Muscle of leg (tissue), 11 donors: Measurements from ENCODE around the gene GPD2. TPM values are rescaled to one million over a fixed set of nuclear protein-coding genes. Genes with fewer than 3 reads are reported as not detected.

Experiments
- DNase-seq: peaks from one replicate; pipeline ENCODE4 v3.0.0; 2013
- H3K27ac ChIP-seq: one replicate; pipeline ENCODE4 v1.5.1; 2013; ENCODE audit warnings: mild to moderate bottlenecking, low read length, control low read depth
- H3K27me3 ChIP-seq: one replicate; pipeline ENCODE4 v1.6.1; 2013; ENCODE audit warnings: low read length; ENCODE audit not compliant: control insufficient read depth, insufficient read depth
- H3K36me3 ChIP-seq: one replicate; pipeline ENCODE4 v1.6.1; 2013; ENCODE audit warnings: low read length; ENCODE audit not compliant: control insufficient read depth, insufficient read depth
- H3K4me1 ChIP-seq: one replicate; pipeline ENCODE4 v1.6.1; 2013; ENCODE audit warnings: low read length; ENCODE audit not compliant: control insufficient read depth, insufficient read depth
- H3K4me3 ChIP-seq: one replicate; pipeline ENCODE4 v1.5.1; 2013; ENCODE audit warnings: low read length, control low read depth
- H3K9me3 ChIP-seq: replicated peaks from 2 replicates; pipeline ENCODE4 v1.6.1; 2013; ENCODE audit warnings: low read depth, low read length; ENCODE audit not compliant: control insufficient read depth
- WGBS: methylation state at CpG from one replicate; pipeline ENCODE4 v1.1.5; 2013; ENCODE audit warnings: missing lambda C conversion rate; ENCODE audit not compliant: insufficient coverage; 5-methylcytosine and 5-hydroxymethylcytosine counted together
- polyA plus RNA-seq, 8 donors: library from polyadenylated mRNA; unstranded; fragments of 120-200 nt; gene quantifications; one replicate each; pipeline versions ENCODE4 v1.2.1 to v1.2.3, GENCODE V29; 2013; ENCODE audit warnings: inconsistent platforms in 1 of 8, low replicate concordance in 1 of 8; ENCODE audit not compliant: insufficient read length in 8 of 8, insufficient read depth in 1 of 8
- total RNA-seq: library from RNA; stranded (reverse); fragments of 120-200 nt; gene quantifications from one replicate; pipeline ENCODE4 v1.2.4, GENCODE V29; 2013

The GPD2 gene
- total and polyA plus RNA-seq, 9 donors: 8.0 to 20.7 (median 11.2) TPM

DNA sequence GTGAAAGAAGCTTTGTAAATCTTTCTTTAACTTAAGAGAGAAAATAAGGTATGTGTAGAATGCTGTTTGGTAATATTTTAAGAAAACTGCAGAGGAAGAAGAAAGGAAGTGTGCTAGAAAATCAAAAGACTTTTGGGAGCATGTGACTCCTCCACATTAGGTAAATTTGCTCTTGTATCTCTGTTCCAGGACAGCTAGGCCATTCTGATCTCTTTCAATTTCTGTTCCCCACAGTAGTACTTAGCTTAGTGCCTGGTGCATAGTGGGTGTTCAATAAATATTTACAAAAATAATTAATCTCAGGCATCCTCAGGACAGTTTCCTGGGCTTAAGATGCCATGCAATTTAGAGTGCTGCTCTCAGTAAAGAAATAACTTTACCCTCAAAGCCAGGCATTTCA lies 105.0 kb downstream of the GPD2 start:
- H3K27ac ChIP-seq: no peak overlapping the region
- DNase-seq: no peak

DNA sequence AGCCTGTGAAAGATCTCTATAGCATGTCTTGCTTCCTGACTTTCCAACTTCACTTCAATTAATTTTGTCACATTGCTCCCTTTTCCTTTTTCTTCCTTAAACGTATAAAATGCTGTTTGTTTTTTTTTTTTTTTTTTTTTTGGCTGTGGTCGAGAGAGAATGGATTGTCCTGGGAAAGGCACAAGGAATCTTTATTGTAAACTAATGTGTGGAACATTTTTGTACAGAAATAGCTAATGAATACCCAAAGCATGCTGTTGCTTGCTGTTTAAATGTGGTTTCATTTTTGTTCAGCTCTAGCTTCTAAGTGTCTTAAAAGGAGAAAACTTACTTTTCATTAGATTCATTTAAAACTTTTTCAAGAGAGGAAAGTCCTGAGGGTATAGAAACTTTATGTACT lies 105.5 kb downstream of the GPD2 start:
- WGBS: no CpG with 5 or more reads among the region's 2 CpGs
- Histone ChIP-seq H3K27ac (no peak overlapping the region), H3K4me3 (no peak overlapping the region), H3K27me3 (no peaks in the 10 kb centered on the region), H3K9me3 (no peaks in the 10 kb centered on the region), H3K36me3 (no peaks in the 10 kb centered on the region), H3K4me1 (no peaks in the 10 kb centered on the region)
- no peak for DNase-seq

More for the DNA sequence above, 105.0 kb downstream of the GPD2 start:
- Histone ChIP-seq H3K27me3 (no peaks in the 10 kb centered on the region), H3K4me1 (no peaks in the 10 kb centered on the region), H3K4me3 (no peak overlapping the region), H3K9me3 (no peaks in the 10 kb centered on the region), H3K36me3 (no peaks in the 10 kb centered on the region)

DNA sequence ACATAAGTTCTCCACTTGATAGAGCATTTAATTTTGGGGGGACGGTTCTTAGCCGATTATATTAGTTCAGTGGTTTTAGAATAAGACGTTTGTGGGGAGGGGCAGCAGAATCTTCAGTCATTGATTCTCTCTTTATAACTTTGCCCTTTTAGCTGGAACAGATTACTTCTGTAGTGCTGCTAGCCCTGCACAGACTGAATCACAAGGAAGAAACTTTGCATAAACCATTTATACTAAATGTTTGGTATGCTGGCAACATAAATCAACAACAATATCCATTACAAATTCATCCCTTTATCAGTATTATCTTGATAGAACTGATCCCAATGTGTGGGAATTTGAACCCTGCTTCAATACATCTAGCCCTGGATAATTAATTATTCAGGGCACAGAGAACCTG lies 112.2 kb downstream of the GPD2 start:
- Histone ChIP-seq H3K4me3 (no peak overlapping the region), H3K9me3 (no peaks in the 10 kb centered on the region), H3K4me1 (no peaks in the 10 kb centered on the region), H3K36me3 (no peaks in the 10 kb centered on the region), H3K27me3 (no peaks in the 10 kb centered on the region), H3K27ac (no peak overlapping the region)
- no CpG with 5 or more reads among the region's 3 CpGs for WGBS
- DNase-seq: no peak

DNA sequence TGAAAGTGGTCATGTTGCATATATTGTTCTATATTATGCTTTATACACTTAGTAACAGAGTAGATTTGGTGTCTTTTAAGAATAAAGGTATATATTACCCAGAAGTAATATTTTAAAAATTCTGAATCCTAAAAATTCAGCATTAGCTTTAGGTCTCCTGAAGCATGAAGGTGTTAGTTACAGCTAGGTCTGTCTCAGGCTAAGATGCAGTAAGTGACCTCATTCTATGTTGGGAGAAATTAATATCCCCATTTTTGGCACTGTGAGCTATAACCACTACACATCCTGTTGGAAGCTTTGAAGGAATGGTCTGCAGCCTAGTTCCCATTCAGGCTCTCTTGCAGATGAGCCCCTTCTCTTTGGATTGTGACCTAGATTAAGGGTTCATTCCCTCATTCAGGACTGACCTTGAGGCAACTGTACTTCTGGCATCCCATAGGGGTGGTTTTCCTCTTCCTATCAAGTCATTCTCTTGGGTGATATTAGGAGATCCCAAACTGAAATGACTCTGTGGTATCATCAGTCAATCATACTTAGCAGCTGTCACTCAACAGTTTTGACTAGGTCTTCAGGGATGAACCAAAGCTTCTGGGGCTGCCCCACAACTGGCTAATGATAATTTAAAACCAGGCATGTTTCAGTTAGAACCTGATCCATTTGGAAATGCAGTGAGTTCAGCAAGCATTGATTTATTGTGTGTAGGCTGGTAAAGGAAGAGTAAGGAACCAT lies 117.7 kb downstream of the GPD2 start:
- Histone ChIP-seq H3K27ac (no peak overlapping the region), H3K27me3 (no peaks in the 10 kb centered on the region), H3K4me1 (no peaks in the 10 kb centered on the region), H3K4me3 (no peak overlapping the region), H3K36me3 (peaks cover 5% of the 10 kb centered on the region), H3K9me3 (no peaks in the 10 kb centered on the region)
- no peak for DNase-seq

DNA sequence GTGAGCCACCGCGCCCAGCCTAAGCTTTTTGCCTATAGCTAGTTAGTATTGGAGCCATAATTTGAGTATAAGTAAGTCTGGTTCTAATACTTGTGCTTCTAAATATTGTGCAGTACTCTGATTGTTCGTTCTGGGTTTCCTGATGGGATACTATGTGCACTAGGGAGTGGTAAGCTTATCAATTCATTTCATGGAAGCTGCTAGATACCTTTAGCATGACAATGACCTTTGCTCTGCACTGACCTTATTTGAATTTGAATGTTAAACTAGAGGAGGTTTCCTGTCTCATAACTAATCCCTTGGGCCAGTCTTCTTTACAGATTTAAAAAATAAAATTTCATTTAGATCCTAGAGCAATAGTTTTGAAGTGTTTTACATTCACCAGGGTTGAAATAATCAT lies 125.1 kb downstream of the GPD2 start:
- no peak overlapping the region for H3K4me3 ChIP-seq
- H3K4me1 ChIP-seq: peaks cover 2% of the 10 kb centered on the region
- no peak for DNase-seq
- H3K27ac ChIP-seq: no peak overlapping the region
- no peaks in the 10 kb centered on the region for H3K27me3 ChIP-seq
- WGBS: no CpG with 5 or more reads among the region's 3 CpGs
- H3K9me3 ChIP-seq: no peaks in the 10 kb centered on the region
- H3K36me3 ChIP-seq: peaks cover 5% of the 10 kb centered on the region

DNA sequence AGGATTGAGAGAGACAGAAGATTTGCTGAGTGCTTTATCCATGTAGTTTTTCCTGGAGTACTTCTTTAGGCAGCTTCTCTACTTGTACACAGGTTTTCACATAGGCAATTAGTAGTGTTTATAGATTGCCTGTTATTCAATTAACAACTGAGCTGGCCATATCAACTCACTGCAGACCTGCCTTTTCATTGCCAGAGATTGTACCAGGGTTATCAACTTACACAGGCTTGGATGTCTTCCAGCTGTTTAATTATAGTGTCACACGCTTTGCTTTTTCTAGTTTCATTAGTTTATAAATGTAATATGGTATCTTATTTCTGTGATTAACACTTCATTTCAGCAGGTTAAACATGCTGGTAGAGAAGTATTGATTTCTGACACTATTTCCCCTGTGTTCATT lies 125.9 kb downstream of the GPD2 start:
- no CpG with 5 or more reads among the region's 1 CpG for WGBS
- DNase-seq: no peak

DNA sequence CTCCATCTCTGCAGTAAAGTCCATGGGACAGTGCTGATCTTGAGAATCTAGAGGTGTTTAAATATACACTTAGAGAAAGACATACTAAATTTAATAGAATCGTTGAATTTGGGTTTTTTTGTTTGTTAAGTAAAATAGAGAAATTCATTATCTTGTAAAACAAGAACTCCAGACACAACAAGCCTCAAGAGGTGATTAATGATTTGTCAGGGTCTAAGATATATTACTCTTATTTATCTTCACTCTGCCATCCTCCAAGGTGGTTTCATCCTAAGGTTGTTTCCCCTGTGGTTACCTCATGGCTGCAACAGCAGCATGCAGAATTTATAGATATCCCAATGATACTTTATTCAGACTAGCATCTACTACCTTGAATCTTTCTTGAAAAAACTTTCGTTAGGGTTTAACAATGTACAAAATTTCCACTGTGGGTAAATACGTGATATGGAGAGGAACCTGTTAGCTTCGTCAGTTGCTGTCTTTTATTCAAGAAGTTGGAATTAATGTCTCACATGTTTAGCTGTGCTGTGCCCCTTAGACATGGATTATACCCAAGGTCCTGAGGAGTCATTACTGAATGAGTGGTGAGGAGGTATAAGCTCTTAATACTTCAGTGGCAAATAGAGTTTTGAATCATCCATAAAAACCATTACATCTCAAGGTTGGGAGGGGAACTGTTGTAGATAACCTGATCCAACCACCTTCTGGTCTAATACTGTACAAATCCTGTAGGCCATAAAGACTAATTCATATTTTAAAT lies 128.0 kb downstream of the GPD2 start:
- WGBS: no CpG with 5 or more reads among the region's 4 CpGs
- no peak overlapping the region for H3K27ac ChIP-seq

More for the DNA sequence above, 125.9 kb downstream of the GPD2 start:
- H3K27ac ChIP-seq: no peak overlapping the region
- H3K4me3 ChIP-seq: no peak overlapping the region
- H3K4me1 ChIP-seq: peaks cover 2% of the 10 kb centered on the region
- H3K9me3 ChIP-seq: no peaks in the 10 kb centered on the region
- H3K27me3 ChIP-seq: no peaks in the 10 kb centered on the region
- H3K36me3 ChIP-seq: peaks cover 5% of the 10 kb centered on the region

DNA sequence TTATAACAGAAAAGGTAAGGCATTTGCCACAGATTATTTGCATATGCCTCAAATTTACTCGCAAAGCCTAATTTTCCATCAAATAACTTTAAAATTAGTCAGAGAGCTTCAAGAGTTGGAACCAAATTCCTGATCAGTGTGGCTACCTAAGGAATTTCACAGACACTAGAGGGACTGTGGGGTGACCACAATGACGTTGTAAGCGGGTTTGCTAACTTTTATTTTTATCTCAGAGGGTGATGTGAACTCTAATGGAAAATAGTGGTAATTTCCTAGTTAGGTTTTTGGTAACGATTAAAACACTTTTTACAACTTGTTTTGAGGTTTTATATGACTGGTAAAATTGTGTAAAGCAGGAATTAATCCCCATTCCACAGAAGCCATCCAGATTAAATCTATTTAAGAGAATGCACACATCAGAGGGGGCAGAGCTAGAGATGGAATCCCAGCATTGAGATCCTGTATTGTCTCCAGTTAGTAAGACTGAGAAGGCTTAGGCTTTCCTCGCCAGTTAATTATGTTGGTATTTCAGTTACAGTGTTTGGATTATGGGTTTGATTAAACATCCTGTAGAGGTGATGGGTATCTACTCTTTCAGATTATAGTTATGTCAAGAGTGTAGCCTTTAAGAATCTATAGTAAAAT lies 129.0 kb downstream of the GPD2 start:
- Histone ChIP-seq H3K9me3 (no peaks in the 10 kb centered on the region), H3K4me3 (no peak overlapping the region), H3K27ac (no peak overlapping the region), H3K4me1 (peaks cover 2% of the 10 kb centered on the region), H3K27me3 (no peaks in the 10 kb centered on the region), H3K36me3 (no peaks in the 10 kb centered on the region)
- no peak for DNase-seq
- WGBS: no CpG with 5 or more reads among the region's 5 CpGs

More for the DNA sequence above, 128.0 kb downstream of the GPD2 start:
- peaks cover 2% of the 10 kb centered on the region for H3K4me1 ChIP-seq
- no peaks in the 10 kb centered on the region for H3K27me3 ChIP-seq
- H3K9me3 ChIP-seq: no peaks in the 10 kb centered on the region
- no peaks in the 10 kb centered on the region for H3K36me3 ChIP-seq
- H3K4me3 ChIP-seq: no peak overlapping the region
- no peak for DNase-seq

DNA sequence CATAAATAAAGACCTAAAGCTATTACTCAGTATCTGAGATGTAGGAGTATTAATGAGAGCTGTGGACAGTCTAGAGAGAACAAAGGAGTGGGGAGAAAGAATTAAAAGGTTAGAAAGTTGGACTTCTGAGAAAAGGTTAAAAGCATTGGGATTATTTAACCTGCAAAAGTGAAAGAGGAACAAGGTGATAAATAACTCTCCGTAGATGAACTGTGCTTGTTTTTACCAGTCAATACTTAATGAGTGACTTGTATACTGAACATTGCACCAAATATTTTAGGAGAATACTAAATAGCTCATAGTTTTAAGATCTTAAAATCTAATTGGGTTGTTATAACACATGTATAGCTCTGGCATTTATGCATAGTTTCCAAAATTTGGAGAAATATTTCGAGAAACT lies 137.5 kb downstream of the GPD2 start:
- H3K4me1 ChIP-seq: no peaks in the 10 kb centered on the region
- no peak overlapping the region for H3K4me3 ChIP-seq
- no CpG with 5 or more reads among the region's 2 CpGs for whole genome bisulfite sequencing
- no peak overlapping the region for H3K27ac ChIP-seq
- H3K9me3 ChIP-seq: no peaks in the 10 kb centered on the region
- H3K27me3 ChIP-seq: no peaks in the 10 kb centered on the region
- DNase-seq: no peak
- no peaks in the 10 kb centered on the region for H3K36me3 ChIP-seq

DNA sequence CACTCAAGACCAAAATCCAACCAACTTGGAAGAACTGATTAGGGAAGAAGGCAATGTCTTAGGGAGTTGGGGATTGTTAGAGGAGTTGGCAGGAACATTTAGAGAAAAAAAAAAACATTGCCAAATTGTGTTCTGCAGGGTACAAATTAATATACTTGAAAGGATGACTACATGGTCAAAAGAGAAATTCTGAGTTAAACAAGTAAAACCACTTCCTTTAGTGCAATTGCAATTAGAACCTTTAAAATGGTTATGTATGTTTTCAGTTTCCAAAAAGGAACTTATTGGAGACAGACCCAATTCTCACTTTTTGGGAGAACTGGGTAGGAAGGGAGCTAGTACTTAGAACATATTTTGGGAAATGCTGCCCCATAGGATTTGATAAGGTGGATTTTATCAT lies 137.9 kb downstream of the GPD2 start:
- DNase-seq: no peak
- H3K27me3 ChIP-seq: no peaks in the 10 kb centered on the region
- no peaks in the 10 kb centered on the region for H3K4me1 ChIP-seq
- no peak overlapping the region for H3K27ac ChIP-seq
- H3K4me3 ChIP-seq: no peak overlapping the region
- H3K9me3 ChIP-seq: no peaks in the 10 kb centered on the region
- no peaks in the 10 kb centered on the region for H3K36me3 ChIP-seq
